Activated naive CD4-positive, alpha-beta T cell (primary cell): ENCODE results near the gene CSAD.
"Not testable (repeated sequence)": the region's sequence is repeated elsewhere in the genome, so short reads cannot be mapped to it uniquely, and the experiment has no call there.

ENCODE experiments used
- DNase-seq, 4 experiments: peaks; one replicate each; lab custom pipeline; 2025; lab: John Stamatoyannopoulos, UW

CSAD gene

GRCh38 chr12:53145383-53146260 is 35.1 kb downstream of the CSAD start:
- no peak for DNase-seq

- DNase-seq, result no peak
Observed at GRCh38 chr12:53143355-53143754, 37.4 kb downstream of the CSAD start.

- no peak for DNase-seq
Observed at GRCh38 chr12:53133722-53134121, 47.0 kb downstream of the CSAD start.

- DNase-seq, result no peak
Observed at GRCh38 chr12:53131844-53132243, 48.9 kb downstream of the CSAD start.

- DNase-seq, result no peak
Observed at GRCh38 chr12:53128780-53129569, 51.8 kb downstream of the CSAD start.

GRCh38 chr12:53127169-53127568 is 53.6 kb downstream of the CSAD start:
- no peak for DNase-seq

- DNase-seq, result no peak
Observed at GRCh38 chr12:53124352-53124723, 56.4 kb downstream of the CSAD start.

GRCh38 chr12:53123578-53124351 is 57.0 kb downstream of the CSAD start:
- no peak for DNase-seq

GRCh38 chr12:53122961-53123468 is 57.7 kb downstream of the CSAD start:
- DNase-seq, result no peak

GRCh38 chr12:53120685-53121525 is 59.8 kb downstream of the CSAD start:
- no peak for DNase-seq

GRCh38 chr12:53118751-53119300 is 61.9 kb downstream of the CSAD start:
- no peak for DNase-seq

GRCh38 chr12:53115891-53116648 is 64.7 kb downstream of the CSAD start:
- no peak for DNase-seq

GRCh38 chr12:53115112-53115890 is 65.4 kb downstream of the CSAD start:
- DNase-seq, result no peak

- no peak for DNase-seq
Observed at GRCh38 chr12:53113951-53114350, 66.8 kb downstream of the CSAD start.

GRCh38 chr12:53113136-53113705 is 67.5 kb downstream of the CSAD start:
- no peak for DNase-seq

- DNase-seq, result not testable (repeated sequence)
Observed at GRCh38 chr12:53112431-53112830, 68.3 kb downstream of the CSAD start.
